NCI-H1092 treated with DMSO at 0.1 percent for 48 hours (cell line): ENCODE results near the gene NRSN1.

ENCODE experiments used
- DNase-seq: peaks from one replicate; lab custom pipeline; 2025; lab: John Stamatoyannopoulos, UW

Gene NRSN1, protein sequence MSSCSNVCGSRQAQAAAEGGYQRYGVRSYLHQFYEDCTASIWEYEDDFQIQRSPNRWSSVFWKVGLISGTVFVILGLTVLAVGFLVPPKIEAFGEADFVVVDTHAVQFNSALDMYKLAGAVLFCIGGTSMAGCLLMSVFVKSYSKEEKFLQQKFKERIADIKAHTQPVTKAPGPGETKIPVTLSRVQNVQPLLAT

DNA sequence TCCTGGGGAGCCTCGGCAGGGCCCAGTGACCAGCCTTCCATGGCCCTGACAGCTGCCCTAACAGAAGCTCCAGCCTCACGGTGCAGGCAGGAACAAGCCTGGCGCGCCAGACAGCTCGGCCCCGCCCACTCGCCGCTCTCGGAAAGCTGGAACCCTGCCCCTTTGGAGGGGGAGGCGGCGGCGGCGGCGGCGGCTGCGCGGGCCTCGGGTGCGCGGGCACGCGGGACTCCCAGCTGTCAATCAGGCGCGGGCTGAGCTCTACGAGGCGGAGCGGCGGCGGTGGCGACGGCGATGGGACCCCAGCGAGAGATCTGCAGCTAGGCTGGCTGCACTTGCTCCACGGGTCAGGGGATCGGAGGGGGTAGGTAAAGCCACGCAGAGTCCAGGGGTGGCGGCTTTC, at the start of gene NRSN1:
Gene NRSN1 (plus strand): TSS at position 236 of the 400 bp plus-strand sequence. CDS start 8,113 bp downstream, outside the sequence.
- DNase-seq = peak; percentile 54

DNA sequence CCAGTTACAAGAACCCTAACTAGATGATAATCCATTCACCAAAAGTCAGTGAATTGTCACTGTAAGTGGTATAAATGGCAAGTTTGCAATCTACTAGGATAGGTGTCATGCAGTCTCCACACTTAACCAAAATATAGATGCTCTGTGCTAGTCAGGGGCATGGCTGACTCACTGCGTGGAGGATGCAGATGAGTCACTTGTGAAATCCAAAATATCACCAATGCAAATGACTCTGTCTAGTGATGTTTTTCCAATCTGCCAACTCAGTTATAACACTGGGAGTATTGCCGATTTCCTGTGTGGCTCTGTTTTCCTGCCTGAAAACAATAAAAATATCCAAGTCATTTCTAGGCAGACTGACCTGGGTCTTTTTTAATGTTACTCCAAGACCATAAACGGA, 47.8 kb upstream of the NRSN1 start:
- DNase-seq = no peak

DNA sequence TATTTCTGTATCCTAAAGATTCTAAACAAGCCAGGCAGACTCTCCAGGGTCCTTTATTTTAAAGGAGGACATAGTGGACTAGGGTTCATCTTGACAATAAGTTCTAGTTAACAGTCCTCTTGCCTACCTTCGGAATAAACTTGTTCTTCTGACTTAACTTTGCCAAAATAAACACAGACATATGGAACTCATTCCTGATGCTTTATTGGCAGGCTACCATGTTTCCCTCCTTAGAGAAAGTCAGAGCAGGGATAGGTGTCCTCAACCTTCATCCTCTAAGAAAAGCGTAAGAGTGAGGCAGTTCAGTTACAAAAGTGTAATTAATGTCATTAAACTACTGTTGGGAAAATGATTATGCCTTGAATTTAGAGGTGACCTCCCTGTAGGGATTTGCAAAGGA, 46.9 kb upstream of the NRSN1 start:
- DNase-seq = no peak

GRCh38 chr6:24080711-24081110, 45.3 kb upstream of the NRSN1 start:
- no peak for DNase-seq

GRCh38 chr6:24089736-24090135, 36.3 kb upstream of the NRSN1 start:
- DNase-seq = no peak

- no peak for DNase-seq
These were observed 33.6 kb upstream of the NRSN1 start for GRCh38 chr6:24092407-24092806.

DNA sequence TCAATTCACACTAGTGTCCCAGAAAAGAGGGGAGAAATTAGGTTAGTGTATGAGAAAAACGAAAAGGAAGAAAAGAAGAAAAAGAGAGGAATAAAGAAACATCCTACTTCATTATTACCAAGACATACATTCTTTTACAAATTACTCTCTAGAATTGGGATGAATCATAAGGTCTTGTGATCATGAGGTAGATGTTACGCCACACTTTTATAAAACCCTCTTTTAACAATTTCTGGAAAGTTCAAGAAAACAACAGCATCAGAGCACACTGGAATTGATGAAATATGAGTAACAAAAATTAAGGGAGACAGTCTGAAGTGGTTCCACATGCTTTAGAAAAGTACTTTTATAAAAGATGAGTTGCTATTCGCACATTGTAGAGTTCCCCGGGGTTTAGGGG, 32.6 kb upstream of the NRSN1 start:
- no peak for DNase-seq

DNA sequence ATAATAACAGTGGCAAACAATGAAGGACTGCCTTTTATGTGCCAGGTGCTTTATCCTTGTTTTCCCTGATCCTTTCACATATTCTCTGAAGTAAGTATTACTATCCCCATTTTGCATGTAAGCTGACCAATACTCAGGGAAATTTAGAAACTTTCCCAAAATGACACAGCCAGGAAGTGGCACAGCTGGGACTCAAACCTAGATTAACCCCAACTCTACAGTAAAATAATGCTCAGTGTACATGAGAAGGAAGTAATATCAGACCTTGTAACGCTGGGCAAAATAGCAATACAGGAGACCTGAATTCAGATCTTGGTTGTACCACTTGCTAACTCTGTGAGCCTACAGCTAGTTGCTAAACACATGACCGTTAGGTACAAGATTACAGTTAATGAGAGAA, 26.8 kb upstream of the NRSN1 start:
- DNase-seq = no peak

GRCh38 chr6:24100024-24100769, 25.8 kb upstream of the NRSN1 start:
- no peak for DNase-seq

DNA sequence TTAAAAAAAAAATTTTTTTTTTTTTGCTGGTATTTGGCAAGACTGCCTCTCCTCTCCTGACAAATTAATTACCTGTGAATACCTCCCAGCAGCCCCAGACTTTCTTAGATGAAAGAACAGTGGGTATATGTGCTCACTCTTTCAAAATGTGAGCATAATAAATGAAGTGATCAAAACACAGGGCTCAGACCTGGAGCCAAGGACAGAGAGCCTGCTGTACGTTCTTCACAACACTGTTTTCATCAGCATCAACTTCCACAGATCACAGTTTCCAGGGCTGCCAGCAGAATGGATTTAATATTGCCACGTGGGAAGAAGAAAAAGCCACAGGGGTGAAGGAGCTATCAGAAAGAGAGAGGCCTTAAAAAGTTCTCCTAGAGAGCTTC, 25.3 kb upstream of the NRSN1 start:
- DNase-seq = no peak

GRCh38 chr6:24105191-24105590, 20.8 kb upstream of the NRSN1 start:
- no peak for DNase-seq

DNA sequence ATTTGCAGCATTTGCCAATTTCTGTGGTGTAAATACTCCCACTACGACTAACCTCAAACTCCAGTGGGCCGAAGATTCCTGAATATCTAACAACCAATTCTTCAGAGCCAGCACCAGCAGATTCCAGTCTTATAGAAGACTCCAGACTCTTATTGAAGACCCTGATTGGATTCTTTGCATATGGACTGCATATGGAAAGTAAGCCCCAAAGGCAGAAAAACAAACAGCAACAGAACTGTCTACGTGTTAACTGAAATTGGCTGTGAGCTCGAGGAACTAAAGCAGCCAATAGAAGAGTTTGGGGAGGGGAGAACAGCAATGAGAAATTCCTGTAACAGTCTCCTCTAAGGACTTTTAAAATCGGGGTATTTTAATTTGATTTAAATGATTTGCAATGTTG, 19.7 kb upstream of the NRSN1 start:
- DNase-seq = no peak

GRCh38 chr6:24107294-24107693, 18.7 kb upstream of the NRSN1 start:
- no peak for DNase-seq

GRCh38 chr6:24108056-24108455, 18.0 kb upstream of the NRSN1 start:
- no peak for DNase-seq

GRCh38 chr6:24110417-24110816, 15.6 kb upstream of the NRSN1 start:
- DNase-seq = no peak

DNA sequence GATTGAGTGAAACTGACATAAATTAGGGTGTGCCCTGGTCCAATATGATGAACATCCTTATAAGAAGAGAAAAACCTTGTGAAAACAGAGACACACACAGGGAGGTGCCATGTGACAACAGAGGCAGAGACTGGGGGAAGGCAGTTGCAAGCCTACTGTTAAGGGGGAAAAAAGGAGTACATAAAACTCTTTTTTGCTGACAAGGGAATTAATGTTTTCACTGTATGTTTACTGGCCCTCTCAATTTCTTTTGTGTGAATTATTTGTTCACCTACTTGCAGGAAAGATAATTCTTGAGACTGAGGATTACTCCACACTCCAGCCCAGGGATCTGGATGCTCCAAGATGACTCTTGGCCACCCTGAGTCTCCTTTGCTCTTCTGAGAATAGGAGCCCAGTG, 12.1 kb upstream of the NRSN1 start:
- DNase-seq = no peak

DNA sequence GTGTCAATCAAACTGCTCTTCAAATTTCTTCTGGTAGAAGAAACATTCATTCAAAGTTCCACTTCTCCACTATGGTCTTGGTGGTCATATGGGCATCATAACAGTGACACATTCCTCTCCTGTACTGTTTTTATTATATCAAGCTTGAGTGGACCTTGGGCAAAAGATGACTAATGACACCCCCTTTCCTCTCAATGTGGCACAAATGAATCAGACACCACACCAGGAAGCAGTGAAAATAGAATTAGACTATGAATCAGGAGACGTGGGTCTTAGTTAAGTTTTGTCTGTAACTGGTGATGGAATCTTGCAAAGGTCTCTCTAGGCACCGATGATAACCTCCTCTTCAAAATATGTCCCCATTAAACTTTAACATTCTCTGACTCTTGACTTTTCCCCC, 9.0 kb upstream of the NRSN1 start:
- DNase-seq = no peak

DNA sequence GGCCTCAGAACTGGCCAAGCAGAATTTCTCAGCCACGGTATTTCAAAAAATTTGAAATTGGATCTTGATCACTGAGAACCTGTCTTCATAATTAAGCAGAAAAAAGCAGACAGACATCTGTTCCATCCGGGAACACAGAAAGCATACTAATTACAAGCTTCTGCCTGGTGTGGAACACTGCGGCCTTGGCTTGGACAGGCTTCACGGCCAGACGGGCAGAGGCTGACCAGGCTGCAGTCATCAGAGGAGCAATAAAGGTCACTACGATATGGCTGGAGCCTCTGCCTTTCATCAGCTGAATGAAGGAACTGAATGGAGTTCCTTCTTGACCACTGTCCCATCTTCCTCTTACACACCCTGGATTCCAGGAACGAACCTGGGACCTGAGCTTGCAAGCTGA, 3.9 kb upstream of the NRSN1 start:
- DNase-seq = no peak

DNA sequence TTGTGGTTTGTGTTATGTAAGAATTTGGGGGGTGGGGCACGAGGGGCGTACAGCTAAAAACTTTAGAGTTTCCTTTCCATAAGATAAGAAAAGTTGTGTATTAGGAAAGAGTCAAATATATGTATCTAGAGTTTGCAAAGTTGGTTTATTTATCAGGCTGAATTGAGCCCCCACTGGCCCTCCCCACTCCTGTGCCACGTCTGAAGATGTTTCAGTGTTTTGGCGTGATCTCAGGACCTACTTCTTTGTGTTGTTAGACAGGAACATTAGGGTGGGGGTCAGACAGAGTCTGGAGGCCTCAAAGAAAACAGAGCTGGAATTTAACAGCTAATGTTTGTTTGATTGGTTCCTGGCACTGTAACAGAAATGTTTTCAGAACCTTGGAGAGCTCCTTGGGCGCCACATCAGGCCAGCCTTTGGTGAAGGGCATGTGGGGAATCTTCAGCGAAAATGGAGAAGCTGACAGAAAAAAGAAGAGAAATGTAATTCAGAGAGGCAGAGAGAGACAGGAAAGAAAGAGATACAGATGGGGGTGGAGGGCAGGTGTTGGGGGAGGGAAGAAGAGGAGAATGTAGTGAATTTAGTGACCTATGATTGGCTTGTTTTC, 674 bp downstream of the NRSN1 start:
- no peak for DNase-seq

- DNase-seq = no peak
These were observed 1.3 kb downstream of the NRSN1 start for GRCh38 chr6:24127316-24127715.

GRCh38 chr6:24131751-24132150, 5.7 kb downstream of the NRSN1 start:
- no peak for DNase-seq

- DNase-seq = no peak
These were observed 13.1 kb downstream of the NRSN1 start for GRCh38 chr6:24139080-24139479.

DNA sequence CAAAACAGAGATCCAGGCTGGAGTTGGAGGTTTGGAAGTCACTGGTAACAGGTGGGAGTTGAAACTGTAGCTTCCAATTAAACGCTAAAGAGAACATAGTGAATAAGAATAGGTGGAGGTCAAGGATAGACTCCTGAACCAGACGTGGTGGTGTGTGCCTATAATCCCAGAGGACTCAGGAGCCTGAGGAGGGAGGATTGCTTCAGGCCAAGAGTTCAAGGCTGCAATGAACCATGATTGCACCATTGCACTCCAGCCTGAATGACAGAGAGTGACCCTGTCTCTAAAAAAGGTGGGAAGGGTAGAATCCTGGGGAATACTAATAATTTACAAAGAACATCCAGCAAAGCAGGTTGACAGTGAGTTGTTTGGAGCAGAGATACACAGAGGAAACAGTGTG, 13.6 kb downstream of the NRSN1 start:
- DNase-seq = no peak

DNA sequence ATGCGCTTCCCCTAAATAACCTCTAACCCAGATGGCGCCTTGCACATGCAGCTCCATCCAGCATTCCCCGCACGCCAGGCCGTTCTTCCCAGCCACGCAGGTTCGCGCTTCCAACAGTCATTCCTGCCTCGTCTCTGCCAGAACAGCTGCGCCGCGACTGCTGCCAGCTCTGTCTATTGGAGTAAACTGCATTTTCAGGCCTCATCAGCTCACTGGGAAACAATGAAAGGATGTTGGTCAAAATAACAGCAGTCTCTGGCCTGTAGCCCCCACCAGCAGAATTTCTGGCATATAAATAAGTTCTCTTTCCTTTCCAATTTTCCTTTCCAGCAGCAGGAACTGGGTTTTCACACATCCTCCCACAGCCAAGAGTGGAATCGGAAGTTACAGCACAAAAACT, 14.6 kb downstream of the NRSN1 start:
- DNase-seq = no peak
